ENCODE results near the gene ADAM8. TPM values are rescaled to one million over a fixed set of nuclear protein-coding genes. Genes with fewer than 3 reads are reported as not detected.

ADAM8 gene
- total RNA-seq, 4 donors from 2014 or later, result 0.90 to 2.1 (median 1.2) TPM

DNA sequence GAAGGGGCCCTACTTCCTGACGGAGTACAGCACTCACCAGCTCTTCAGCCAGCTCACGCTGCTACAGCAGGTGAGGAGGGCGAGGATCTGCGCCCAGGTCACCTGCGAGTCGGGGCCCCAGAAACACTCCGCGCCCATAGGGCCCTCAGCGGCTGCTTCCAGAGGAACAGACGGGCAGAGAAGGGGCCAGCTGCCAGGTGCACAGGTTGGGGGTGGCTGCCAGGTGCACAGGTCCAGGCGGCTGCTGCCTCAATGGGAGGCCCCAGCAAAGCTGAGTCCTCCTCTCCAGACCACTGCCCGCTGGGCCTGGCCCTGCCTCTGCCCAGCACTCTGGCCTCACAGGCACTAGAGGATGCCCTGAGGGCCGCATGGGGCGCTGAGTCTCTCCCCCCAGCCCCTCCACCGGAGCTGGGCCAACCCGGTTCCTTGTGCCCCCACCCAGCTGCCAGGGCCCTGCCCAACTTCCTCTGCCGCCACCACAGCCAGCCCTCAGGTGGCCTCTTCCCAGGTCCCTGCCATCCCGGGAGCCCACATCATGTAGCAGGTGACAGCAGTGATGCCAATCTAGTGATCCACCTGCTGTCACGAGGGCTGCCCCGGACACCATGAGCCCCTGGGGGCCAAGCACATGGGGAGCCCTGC lies 63.7 kb downstream of the ADAM8 start:
- ATAC-seq, result no peak
- in situ Hi-C loops (cut with MboI; ENCODE audit: low sequenced_read_pairs in 4 of 4), result no loop called here
- no peak overlapping the region for H3K4me3 ChIP-seq
- no peak for DNase-seq
- intact Hi-C loops (cut with DNase I; ENCODE audit: low total_unique reads), result no loop called here
- H3K27ac ChIP-seq, result no peak overlapping the region
- TF ChIP-seq, protein P1, sequence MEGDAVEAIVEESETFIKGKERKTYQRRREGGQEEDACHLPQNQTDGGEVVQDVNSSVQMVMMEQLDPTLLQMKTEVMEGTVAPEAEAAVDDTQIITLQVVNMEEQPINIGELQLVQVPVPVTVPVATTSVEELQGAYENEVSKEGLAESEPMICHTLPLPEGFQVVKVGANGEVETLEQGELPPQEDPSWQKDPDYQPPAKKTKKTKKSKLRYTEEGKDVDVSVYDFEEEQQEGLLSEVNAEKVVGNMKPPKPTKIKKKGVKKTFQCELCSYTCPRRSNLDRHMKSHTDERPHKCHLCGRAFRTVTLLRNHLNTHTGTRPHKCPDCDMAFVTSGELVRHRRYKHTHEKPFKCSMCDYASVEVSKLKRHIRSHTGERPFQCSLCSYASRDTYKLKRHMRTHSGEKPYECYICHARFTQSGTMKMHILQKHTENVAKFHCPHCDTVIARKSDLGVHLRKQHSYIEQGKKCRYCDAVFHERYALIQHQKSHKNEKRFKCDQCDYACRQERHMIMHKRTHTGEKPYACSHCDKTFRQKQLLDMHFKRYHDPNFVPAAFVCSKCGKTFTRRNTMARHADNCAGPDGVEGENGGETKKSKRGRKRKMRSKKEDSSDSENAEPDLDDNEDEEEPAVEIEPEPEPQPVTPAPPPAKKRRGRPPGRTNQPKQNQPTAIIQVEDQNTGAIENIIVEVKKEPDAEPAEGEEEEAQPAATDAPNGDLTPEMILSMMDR (IDR thresholded peaks at IDR 0.05 in 4 of 5, conservative IDR thresholded peaks at IDR 0.05 in 1 of 5), result no peak
- TF ChIP-seq POLR2A (IDR thresholded peaks at IDR 0.05), result no peak
- no peaks in the 10 kb centered on the region for H3K9me3 ChIP-seq
- no peaks in the 10 kb centered on the region for H3K4me1 ChIP-seq
- peaks cover 0 to 12% (median 10%) of the 10 kb centered on the region in 3 donors for H3K27me3 ChIP-seq
- H3K36me3 ChIP-seq, result no peaks in the 10 kb centered on the region

MicroRNAs encoded within 50 kb of the gene (microRNA counts, 767-probe panel; counts per million panel counts)
- 356 to 448 counts per million in 2 donors for microRNA hsa-miR-202-3p

Small RNAs within 50 kb of the gene (microRNA-seq; reads per million reads assigned to microRNA genes)
- gene MIR202 (ENCODE audit: borderline replicate concordance in 2 of 2), result 9.5 to 10.2 reads per million in 2 donors

Other genes starting within 250 kb of the ADAM8 start
- gene ADGRA1, start 188.9 kb downstream of the ADAM8 start, total RNA-seq, result not detected
- under 1 TPM in 2 of 4 donors, not detected in 2; 0.04 to 0.13 TPM for gene KNDC1, start 116.6 kb downstream of the ADAM8 start, total RNA-seq
- not detected for gene UTF1, start 46.7 kb downstream of the ADAM8 start, total RNA-seq
- 1 to 10 TPM in 1 of 4 donors, under 1 TPM in 3; 0.13 to 1.3 (median 0.34) TPM for gene VENTX, start 39.0 kb downstream of the ADAM8 start, total RNA-seq
- 10 to 100 TPM; 21.5 to 43.8 (median 36.5) TPM for gene TUBGCP2, start 32.0 kb upstream of the ADAM8 start, total RNA-seq
- 10 to 100 TPM; 25.0 to 49.5 (median 41.9) TPM for gene ZNF511, start 32.0 kb upstream of the ADAM8 start, total RNA-seq
- gene CALY, start 60.0 kb upstream of the ADAM8 start, total RNA-seq, result not detected
- 1 to 10 TPM in 2 of 4 donors, under 1 TPM in 1, not detected in 1; 0.59 to 1.4 (median 1.1) TPM for gene PRAP1, start 70.5 kb upstream of the ADAM8 start, total RNA-seq
- 1 to 10 TPM; 3.2 to 8.9 (median 5.6) TPM for gene FUOM, start 81.2 kb upstream of the ADAM8 start, total RNA-seq
- gene ECHS1, start 96.5 kb upstream of the ADAM8 start, total RNA-seq, result 100 to 1,000 TPM in 3 of 4 donors, 10 to 100 TPM in 1; 96.7 to 123 (median 106) TPM
- gene PAOX, start 102.4 kb upstream of the ADAM8 start, total RNA-seq, result 1 to 10 TPM; 4.9 to 7.7 (median 6.7) TPM
- 10 to 100 TPM; 12.2 to 23.9 (median 14.1) TPM for gene MTG1, start 117.3 kb upstream of the ADAM8 start, total RNA-seq
- not detected for gene SPRN, start 147.8 kb upstream of the ADAM8 start, total RNA-seq
- gene SCART1, start 177.1 kb upstream of the ADAM8 start, total RNA-seq, result 1 to 10 TPM in 2 of 4 donors, under 1 TPM in 2; 0.11 to 1.4 (median 0.71) TPM